Right ventricle myocardium inferior (tissue), 1 donor: ENCODE measurements around the gene PQBP1. TPM values are rescaled to one million over a fixed set of nuclear protein-coding genes. Genes with fewer than 3 reads are reported as not detected.

Source experiments
- ATAC-seq: fragments of 200-7000 bp; cut with Tn5 transposase; one replicate; pipeline ENCODE4 v1.9.1; 2020; ENCODE audit warnings: mild to moderate bottlenecking, moderate library complexity
- DNase-seq: peaks from one replicate; pipeline ENCODE4 v3.0.0; 2021; ENCODE audit errors: missing footprints
- intact Hi-C: fragments of 100-400 bp; cut with DNase I; formaldehyde crosslinking; loops from one replicate; pipeline ENCODE4 v1.11.0; 2022
- total RNA-seq: library from RNA; stranded (reverse); fragmentation: NEBNext Ultra II Directional; extraction: Animal tissue kit (Norgen Biotek cat#: 25700); gene quantifications from one replicate; pipeline ENCODE4 v1.2.1, GENCODE V29; 2021
- donor health status: DM: no; HTN: yes; CAD: no; lungs with severe emphysema.

The PQBP1 gene
- total RNA-seq, 1 donor from 2014 or later: 58.6 TPM

- no peak for DNase-seq
- no peak for ATAC-seq
- intact Hi-C loops: loop anchor here (2.0 kb wide), 1 partner anchor 94 kb away; the partner anchor contains the start of gene HDAC6
Measured at GRCh38 chrX:48896611-48897011, 1.1 kb upstream of the PQBP1 start.

GRCh38 chrX:48897157-48897624 lies 539 bp upstream of the PQBP1 start:
- DNase-seq (peak; percentile 78), ATAC-seq (peak; percentile 56)
- intact Hi-C loops: loop anchor here (2.0 kb wide), 1 partner anchor 94 kb away; the partner anchor contains the start of gene HDAC6

GRCh38 chrX:48899078-48899410 lies 1.3 kb downstream of the PQBP1 start:
- intact Hi-C loops: no loop called here
- no peak for DNase-seq
- ATAC-seq: no peak

GRCh38 chrX:48901069-48901468 lies 3.3 kb downstream of the PQBP1 start:
- no peak for DNase-seq
- intact Hi-C loops: no loop called here
- ATAC-seq: no peak

- ATAC-seq: no peak
Measured at GRCh38 chrX:48902135-48902534, 4.4 kb downstream of the PQBP1 start.

GRCh38 chrX:48902776-48903175 lies 5.0 kb downstream of the PQBP1 start:
- no peak for ATAC-seq
- intact Hi-C loops: no loop called here
- no peak for DNase-seq

More at GRCh38 chrX:48902135-48902534, 4.4 kb downstream of the PQBP1 start:
- no peak for DNase-seq
- intact Hi-C loops: no loop called here

- ATAC-seq (no peak), DNase-seq (no peak)
- intact Hi-C loops: no loop called here
Measured at GRCh38 chrX:48903290-48903689, 5.6 kb downstream of the PQBP1 start.

GRCh38 chrX:48904180-48904579 lies 6.5 kb downstream of the PQBP1 start:
- intact Hi-C loops: no loop called here
- ATAC-seq (no peak), DNase-seq (no peak)

- intact Hi-C loops: no loop called here
- DNase-seq (no peak), ATAC-seq (no peak)
Measured at GRCh38 chrX:48904626-48905025, 6.9 kb downstream of the PQBP1 start.

- intact Hi-C loops: no loop called here
- no peak for DNase-seq
- no peak for ATAC-seq
Measured at GRCh38 chrX:48905090-48905790, 7.5 kb downstream of the PQBP1 start.

GRCh38 chrX:48908600-48908999 lies 10.9 kb downstream of the PQBP1 start:
- ATAC-seq (no peak), DNase-seq (no peak)
- intact Hi-C loops: no loop called here

GRCh38 chrX:48909703-48910294 lies 12.1 kb downstream of the PQBP1 start:
- intact Hi-C loops: loop anchor here (10.0 kb wide), 1 partner anchor 265 kb away; no protein-coding TSS in a partner anchor
- DNase-seq (no peak), ATAC-seq (no peak)

GRCh38 chrX:48910926-48911411 lies 13.2 kb downstream of the PQBP1 start:
- intact Hi-C loops: loop anchor here (10.0 kb wide), 1 partner anchor 266 kb away; no protein-coding TSS in a partner anchor
- DNase-seq (no peak), ATAC-seq (peak; percentile 35)

GRCh38 chrX:48911412-48912182 lies 13.9 kb downstream of the PQBP1 start, which contains the start of gene SLC35A2:
Gene SLC35A2 (minus strand): TSS chrX:48911646. CDS start chrX:48911636, 10 bp downstream.
- DNase-seq: peak; percentile 92
- intact Hi-C loops: loop anchor here (10.0 kb wide), 1 partner anchor 267 kb away; no protein-coding TSS in a partner anchor
- peak; percentile 84 for ATAC-seq

- DNase-seq (no peak), ATAC-seq (no peak)
- intact Hi-C loops: loop anchor here (10.0 kb wide), 1 partner anchor 269 kb away; no protein-coding TSS in a partner anchor
Measured at GRCh38 chrX:48913605-48914366, 16.1 kb downstream of the PQBP1 start.

GRCh38 chrX:48914593-48915493 lies 17.1 kb downstream of the PQBP1 start:
- intact Hi-C loops: loop anchor here (5.0 to 10.0 kb wide), 2 partner anchors 42 to 270 kb away; partner anchors contain the start of gene OTUD5

More at GRCh38 chrX:48914593-48915493, 17.1 kb downstream of the PQBP1 start:
- ATAC-seq: no peak
- DNase-seq: no peak
